GM18508 (cell line): ENCODE measurements around the gene ERI3.

Experiments used
- ATAC-seq: cut with Tn5 transposase; IDR thresholded peaks from one replicate; pipeline ENCODE4 v1.9.1; 2021; ENCODE audit warnings: moderate number of reproducible peaks; ENCODE audit not compliant: insufficient read depth, unreplicated experiment

ERI3 gene

DNA sequence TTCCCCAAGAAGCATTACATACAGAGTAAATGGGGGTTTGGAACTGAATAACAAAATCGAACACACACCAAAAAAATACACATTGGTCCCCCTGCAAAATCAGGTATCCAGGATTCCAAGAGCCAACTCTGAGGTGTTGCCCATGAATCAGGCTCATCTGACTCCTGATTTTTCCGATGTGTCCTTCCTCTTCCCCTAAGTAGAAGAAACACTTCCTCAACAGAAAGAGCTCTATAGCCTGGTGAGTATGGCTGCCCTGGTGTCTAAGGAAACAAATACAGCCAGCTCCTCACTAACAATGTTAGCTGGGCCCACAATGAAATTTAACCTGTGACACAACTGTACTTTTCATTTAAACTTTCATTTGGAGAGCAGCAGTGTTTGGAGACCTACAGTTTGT is 33.6 kb downstream of the ERI3 start:
- ATAC-seq, result no peak

DNA sequence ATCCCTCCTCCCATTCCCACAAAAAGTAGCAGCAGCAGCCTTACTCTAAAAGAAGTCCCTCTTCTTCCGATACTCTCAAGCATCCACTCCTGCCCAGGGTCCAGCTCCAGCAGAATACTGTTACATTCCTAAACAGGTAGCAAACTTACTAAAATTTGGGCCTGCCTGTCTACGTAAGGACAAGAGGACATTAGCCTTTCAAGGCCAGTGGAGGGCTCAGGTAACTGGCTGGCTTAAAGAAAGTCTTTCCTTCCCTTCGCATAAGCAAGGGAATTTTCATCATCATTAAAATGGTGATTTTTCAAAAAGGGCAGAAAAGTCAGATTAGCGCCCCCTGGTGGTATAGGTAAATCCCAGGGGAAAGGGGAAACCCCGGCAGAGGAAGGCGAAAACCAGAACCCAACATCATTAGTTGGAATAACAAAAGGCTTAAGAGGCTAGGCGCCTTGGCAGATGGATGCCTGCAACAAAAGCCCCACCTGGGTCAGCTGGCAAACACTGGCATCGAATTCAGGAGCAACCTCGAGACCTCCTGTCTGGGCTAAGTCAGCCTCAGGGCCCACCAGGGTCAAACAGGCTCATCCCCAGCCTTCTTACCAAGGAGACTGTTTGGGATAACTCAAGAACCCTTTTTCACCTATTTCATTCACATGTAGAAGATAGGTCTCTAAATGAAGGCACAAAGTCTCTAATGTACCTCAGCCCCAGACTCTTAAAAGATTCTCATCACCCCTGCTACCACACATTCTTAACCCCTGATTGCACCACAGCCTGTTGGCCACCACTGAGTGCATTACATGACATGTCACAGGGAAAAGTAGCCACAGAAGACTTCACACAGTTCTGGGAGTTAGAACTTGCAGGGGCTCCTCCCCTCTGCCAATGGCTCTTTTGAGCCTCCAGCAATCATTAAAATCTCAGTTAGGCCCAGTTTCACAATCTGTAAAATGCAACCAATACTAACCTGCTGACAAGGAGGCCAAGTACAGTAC is 36.7 kb downstream of the ERI3 start:
- no peak for ATAC-seq

DNA sequence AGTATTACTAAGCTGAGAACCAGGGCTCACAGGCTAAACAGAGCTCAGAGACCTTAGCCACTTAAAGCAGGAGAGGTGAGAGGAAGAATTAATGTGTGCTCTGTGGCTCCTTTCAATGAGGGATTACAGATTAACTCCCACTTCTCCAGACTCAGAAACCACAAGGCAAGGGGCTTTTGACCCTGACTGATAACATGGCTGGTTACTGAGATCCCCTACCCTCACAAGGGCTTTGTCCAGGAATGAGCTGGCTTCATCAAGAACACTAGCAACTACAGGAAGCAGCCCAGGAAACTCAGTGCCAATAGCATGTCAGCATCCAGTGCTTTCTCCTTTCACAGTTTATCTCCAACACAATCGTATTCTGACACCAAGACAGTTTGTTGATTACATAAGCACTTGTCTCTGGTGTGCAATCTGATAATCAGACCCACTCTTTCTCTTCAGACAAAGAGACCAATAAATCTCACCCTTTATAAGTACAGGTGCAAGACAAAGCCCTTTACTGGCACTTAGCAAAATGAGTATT is 38.8 kb downstream of the ERI3 start:
- no peak for ATAC-seq

DNA sequence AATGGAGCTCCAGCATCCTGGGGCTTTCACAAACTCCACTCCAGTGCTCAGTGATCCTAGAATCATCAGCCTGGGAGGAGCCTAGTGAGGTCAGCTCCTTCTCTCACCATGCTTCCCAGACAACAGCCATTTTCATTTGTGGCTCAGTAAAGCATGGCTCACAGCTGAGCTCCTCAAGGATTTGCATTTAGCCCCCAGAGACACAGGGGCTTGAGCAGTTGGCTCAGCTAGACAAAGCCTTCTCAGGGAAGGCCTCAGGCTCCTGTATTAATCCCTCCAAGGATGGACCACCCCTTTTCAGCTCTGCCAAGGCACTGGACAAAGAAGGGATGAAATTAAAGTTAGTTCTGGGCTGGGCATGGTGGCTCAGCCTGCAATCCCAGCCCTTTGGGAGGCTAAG is 39.5 kb downstream of the ERI3 start:
- ATAC-seq, result no peak

DNA sequence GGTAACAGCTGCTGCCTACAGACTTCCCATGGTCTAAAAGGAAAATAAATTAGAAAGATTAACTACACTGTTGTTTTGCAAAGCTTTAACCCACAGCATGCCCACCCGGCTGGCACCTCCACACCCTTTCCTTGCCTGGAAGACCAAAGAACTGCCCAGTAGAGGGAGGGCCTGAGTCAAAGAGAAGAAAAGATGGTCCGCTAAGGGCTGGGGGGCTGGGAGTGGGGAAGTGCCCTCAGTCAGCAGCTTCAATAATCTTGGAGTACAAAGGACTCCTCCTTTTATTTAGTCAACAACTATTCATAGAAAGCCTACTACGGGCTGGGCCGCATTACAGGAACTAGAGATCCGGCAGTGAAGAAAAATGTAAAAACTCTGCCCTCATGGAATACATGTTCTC is 40.6 kb downstream of the ERI3 start:
- no peak for ATAC-seq

DNA sequence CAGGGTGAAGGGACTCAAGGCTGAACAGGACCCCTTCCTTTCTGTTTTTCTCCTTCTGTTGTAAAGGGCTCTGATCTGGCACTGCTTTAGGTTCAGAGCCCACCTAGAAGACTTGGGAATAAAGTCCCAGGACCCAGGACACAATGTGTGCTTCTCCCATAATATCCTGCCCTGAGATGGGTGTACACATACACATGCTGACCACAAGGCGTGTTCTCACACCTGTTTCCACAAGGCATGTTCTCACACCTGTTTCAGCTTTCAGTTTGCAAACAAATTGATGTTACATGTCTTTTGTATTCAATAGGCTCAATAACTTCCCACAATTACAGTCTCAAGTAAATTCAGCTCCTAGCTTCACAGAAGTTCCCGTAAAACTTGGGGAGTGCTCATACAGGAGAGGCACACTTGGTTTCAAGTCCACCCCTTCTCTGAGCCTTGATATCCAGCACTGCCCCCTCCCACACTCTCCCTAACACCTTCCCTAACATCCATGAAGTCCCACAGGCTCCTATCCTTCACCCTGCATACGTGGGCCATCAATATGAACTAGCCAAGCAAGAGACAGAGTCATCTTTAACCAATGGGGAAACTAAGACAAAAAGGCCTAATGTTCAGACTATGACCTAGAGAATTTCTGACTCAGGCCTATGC is 41.7 kb downstream of the ERI3 start:
- no peak for ATAC-seq

DNA sequence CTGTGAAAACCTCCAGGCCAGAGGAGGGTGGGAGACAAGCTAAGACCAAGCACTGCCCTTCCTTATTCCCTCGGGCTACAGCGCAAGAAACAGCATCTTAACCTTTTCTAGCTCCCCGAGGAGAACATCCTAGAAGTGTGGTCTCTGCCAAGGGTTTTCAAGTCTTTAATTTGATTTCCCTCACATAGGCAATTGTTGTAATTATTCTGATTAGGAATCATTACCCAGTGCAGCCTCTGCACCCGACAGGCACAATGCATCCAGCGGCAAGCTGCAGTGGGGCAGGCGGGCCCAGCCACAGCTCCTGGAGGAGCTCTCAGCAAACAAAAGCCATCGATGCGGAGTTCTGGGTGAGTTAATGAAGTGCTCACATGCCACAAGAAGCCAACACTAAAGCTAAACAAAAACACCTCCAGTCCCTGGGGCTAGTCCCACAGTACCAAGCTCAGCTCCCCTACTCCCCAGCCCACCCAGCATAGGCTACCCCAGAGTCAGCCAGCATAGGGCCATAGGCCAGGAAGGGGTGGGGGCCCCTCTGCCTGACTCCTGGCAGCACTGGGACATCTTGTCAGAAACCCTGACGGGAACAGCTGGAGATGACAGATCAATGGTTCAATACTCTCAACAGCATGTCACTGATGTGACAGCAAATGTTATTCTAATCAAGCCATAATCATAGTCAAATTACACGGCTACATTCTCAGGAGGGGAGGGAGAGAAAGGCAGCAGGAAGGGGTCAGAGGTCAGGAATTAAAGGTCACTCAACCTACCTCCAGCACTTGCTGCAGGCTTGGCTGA is 42.5 kb downstream of the ERI3 start:
- ATAC-seq, result no peak

DNA sequence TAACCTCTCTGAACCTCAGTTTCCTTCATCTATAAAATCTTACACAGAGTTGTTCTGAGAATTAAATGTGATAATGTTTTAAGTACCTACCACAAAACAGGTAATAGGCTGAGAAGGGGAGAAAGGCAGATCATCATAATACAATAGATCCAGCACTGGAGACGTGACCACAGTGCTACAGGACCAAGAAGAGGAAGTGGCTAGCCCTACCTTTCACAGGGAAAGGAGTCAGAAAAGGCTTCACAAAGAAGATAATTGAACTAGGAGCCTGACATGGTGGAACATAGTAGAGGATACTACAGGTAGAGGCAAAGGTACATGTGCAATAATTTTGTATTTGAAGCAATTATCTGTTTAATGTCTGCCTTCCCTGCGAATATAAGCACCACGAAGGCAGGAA is 45.1 kb downstream of the ERI3 start:
- no peak for ATAC-seq

DNA sequence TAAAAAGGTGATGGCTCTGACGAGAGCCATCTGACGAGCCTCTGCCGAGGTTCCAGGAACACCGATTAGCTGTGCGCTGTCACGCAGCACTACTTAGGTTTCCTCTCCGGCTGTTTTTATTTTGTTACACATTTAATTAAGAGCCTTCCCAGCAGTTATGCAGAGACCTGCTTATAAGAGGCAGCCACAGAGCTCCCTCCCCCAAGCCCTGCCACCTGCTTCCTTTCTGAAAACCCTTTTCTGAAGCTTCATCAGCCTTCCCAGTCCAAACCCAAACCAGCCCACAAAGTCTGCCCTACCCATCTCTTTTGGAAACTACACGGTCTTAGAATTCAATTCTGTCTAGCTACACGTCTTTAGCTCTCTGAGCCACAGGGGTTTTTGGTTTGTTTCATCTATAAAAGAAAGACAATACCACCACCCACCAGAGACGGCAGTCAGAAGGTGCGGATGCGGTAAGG is 49.1 kb downstream of the ERI3 start:
- no peak for ATAC-seq

DNA sequence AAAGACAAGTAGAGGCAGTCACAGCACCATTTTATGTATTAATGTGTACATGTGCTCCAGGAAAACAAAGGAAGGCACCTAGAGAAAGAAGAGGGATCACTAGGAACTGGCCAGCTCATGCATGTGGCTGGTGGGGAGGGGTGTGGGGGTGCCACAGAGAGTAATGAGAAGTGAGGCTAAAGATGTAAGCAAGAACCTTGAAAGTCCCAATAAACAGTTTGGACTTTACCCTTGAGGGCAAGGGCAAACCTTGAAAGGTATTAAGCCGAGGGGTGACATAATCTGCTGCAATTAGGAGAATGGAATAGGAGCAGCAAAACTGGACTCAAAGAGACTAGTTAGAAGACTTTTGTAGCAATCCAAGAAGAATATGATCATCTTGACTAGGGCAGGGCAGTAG is 51.5 kb downstream of the ERI3 start:
- ATAC-seq, result no peak

DNA sequence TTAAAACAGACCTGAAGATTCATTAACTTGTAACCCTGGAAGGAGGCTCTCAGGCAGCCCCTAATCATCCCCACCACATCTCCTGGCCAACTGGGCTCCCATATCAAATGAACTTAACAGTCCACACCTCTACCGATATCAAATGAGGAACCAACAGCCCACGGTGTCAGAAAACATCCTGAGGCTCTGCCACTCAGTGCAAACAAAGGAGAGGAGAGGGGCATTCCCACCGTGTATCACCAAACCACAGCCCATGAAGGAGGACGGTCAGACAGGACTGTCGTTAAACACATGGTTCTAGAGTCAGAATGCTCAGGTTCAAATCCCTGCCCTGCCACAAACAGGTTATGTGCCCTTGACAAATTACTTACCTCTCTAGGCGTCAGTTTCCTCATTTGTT is 52.5 kb downstream of the ERI3 start:
- no peak for ATAC-seq

DNA sequence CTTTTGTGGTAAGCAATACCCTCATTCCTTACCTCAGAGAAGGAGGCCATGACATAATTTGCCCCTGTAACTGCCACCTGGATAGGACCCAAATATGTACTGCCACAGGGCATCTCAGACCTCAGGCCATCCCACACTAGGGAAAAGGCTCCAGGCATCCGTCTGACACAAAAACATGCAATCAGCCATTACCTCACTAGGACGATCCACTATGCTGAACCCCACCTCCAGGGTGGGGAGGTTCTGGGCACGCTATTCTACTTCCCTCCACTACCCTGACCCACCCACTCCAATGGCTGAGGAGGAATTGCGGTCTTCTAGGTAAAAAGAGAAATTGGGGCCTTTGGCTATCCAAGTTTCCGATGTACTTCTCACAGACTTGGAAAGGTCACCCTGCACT is 53.6 kb downstream of the ERI3 start:
- ATAC-seq, result no peak

DNA sequence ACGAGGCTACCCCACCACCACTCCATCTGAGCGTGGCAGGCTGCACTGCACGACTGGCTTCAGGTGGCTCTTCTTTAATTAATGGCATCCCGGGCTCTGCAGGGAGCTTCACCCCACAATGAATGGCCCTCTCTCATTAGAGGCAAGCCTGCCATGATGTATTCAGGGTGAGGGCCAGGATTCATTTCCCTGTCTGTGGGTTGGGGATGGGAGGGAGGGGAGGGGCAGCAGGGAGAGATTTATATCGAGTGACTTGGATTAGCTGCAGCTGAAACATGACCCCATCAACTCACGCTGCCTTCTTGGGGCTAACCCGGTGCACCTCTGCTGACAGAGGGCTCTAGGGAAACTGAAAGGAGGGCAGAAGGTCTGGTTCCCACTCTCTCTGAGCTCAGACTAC is 54.2 kb downstream of the ERI3 start:
- ATAC-seq, result no peak

DNA sequence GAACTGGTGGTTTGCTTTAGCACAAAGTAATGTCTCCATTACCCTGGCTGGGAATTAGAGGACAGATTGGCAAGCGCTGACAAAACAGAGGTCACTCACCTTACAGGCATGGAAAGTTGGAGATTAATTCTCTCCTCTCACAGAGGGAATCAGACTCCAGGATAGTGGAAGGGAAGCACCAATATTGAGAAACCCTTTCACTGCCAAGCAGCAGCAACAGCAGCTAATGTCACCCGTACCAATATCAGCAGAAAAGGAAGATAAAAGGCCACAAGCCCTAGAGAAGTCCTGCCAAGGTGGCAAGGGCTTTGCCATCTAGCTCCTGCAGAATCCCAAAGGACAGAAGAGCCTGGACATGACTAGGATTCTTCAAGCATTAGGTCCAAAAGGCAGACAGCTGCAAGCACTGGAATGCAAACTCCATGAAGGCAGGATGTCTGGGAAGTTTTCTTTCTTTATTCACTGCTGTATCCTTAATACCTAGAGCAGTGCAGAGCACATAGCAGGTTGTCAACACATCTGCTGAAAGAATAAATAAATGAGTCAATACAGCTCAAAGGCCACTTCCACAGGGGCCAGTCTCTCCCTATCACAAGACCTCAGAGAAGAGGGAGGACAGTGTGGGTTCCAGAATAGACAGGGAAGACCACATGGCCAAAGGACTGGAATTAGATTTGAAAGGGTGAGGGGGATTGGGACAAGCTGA is 57.2 kb downstream of the ERI3 start:
- ATAC-seq, result no peak

DNA sequence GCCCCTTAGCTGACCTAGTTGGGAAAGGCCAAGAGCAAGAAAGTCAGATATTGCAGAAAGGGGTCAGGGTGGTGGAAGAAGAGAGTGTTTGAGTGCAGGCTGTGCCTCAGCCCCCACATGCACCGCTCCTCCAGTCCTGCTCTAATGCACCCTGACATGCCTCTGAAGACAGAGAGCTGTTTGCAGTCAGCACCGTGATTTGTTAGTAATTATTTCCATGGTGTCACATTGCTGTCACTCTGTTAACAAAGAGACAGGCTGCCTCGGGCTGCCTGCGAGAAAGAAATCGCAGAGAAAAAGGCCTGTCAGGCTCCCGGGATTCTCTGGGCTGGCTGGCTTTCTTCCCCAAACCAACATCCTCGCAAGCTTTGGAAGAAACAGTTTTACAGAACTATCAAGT is 58.3 kb downstream of the ERI3 start:
- ATAC-seq, result no peak

DNA sequence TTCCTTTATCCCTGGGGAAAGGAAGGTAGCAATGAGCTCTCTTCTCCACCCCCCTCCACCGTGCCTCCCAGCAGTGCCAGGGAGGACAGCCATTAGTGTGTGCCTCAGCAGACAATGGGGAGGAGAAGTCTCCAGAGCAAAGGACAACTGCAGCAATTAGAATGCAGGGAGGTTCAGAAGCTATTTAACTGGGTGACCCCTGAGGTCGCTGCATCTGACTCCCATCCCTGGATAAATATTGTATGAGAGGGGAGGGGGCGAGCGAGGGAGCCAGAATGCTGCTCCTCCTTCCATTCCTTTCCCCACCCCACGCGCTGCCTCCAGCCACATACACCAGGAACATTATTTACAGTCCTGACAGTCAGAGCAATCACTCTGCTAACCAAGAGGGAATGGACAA is 59.0 kb downstream of the ERI3 start:
- no peak for ATAC-seq

DNA sequence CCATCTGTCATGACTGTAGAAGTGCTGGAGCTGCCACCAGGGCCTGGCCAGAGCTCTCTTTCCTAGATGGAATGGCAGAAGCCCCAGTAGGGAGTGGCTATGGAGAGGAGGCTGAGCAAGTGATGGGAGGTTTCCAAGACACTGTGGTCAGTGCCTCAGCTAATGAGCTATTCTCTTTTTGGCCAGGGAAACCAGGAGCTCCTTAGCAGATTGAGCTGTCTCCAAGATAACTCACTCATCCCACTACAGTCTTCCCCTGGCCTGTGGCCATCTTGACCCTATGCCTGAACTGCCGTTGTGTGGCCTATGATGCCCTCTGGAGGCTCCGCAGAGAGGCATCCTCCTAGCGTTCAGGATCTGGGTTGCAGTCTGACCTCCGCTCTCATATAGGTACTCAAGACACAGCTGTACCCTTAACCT is 60.5 kb downstream of the ERI3 start:
- no peak for ATAC-seq

DNA sequence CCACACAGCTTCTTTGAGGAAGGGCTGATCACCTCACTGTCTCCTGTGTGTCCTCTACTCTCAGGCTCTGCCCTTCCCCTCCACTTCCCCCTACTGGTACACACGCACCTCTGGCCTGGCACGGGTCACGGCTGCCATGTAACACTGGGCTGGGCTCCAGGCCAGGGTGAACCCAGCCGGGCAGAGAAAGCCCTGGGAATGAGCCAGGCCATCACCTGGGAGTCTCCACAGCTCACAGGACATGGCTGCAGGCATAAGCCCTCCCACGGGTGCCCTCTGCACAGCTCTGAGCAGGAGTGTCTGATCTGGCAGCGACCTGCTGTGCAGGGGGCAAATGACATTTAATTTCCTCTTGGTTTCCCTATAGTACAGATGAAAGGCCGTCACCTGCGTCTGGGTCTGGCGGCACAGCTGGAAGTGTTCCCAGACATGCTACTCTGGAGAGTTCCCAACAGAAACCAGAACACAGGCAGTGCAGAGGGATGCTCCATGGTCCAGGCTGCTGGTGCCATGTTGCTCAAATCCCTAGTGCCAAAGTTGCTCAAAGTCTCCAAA is 61.2 kb downstream of the ERI3 start:
- no peak for ATAC-seq

DNA sequence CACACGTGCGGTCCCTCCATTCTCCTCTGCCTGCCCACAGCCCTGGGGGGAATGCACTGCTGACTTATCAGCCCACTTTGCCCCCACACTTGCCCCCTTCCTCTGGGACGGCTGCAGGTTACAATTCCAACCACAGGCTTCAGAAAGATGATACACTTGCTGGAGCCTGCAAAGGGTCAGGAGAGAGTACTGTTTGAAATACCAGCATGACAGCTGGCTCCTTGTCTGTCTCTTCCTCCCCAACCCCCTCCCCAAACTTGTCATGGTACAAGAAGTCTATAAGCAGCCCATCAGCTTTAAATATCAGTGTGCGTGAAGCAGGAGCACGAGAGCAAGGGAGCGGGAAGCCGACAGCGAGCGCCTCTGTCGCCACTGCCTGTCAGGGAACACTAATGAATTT is 62.4 kb downstream of the ERI3 start:
- ATAC-seq, result no peak
